SK-N-SH treated with all-trans-retinoic acid at 6 μM for 48 hours (cell line): ENCODE measurements around the gene RASA2.

Experiments
- ATAC-seq: fragments of 200-7000 bp; cut with Tn5 transposase; 3 replicates; pipeline ENCODE4 v1.9.1; 2020; ENCODE audit warnings: mild to moderate bottlenecking, moderate library complexity
- ARNTL ChIP-seq: fragments of 450-650 bp; formaldehyde crosslinking; IDR thresholded peaks from 2 replicates; pipeline ENCODE4 v1.5.0; 2020; ENCODE audit warnings: low read depth, mild to moderate bottlenecking, moderate library complexity, borderline replicate concordance
- BACH2 ChIP-seq: fragments of 250-450 bp; sonication (Bioruptor Pico); IDR thresholded peaks from 2 replicates; pipeline ENCODE4 v1.9.0; 2021; ENCODE audit warnings: mild to moderate bottlenecking, borderline replicate concordance
- CSDC2 ChIP-seq: fragments of 250-450 bp; sonication (Bioruptor Pico); IDR thresholded peaks from 2 replicates; pipeline ENCODE4 v1.5.0; 2020; ENCODE audit warnings: mild to moderate bottlenecking, moderate library complexity
- ESRRG ChIP-seq: fragments of 250-450 bp; sonication (Bioruptor Pico); IDR thresholded peaks from 2 replicates; pipeline ENCODE4 v1.6.1; 2021; ENCODE audit warnings: mild to moderate bottlenecking
- GLIS3 ChIP-seq: fragments of 250-450 bp; sonication (Bioruptor Pico); IDR thresholded peaks from 2 replicates; pipeline ENCODE4 v1.5.0; 2020; ENCODE audit warnings: mild to moderate bottlenecking, moderate library complexity
- ISL1 ChIP-seq: fragments of 250-450 bp; sonication (Bioruptor Pico); IDR thresholded peaks from 2 replicates; pipeline ENCODE4 v2.1.2; 2022; ENCODE audit warnings: mild to moderate bottlenecking, moderate library complexity
- OSR1 ChIP-seq: fragments of 250-450 bp; sonication (Bioruptor Pico); IDR thresholded peaks from 2 replicates; pipeline ENCODE4 v1.8.0; 2022; ENCODE audit warnings: moderate library complexity, mild to moderate bottlenecking, inconsistent platforms
- PPARA ChIP-seq: fragments of 250-450 bp; sonication (Bioruptor Pico); IDR thresholded peaks from 2 replicates; pipeline ENCODE4 v1.5.0; 2020; ENCODE audit warnings: mild to moderate bottlenecking, borderline replicate concordance
- RARB ChIP-seq: fragments of 250-450 bp; sonication (Bioruptor Pico); IDR thresholded peaks from 2 replicates; pipeline ENCODE4 v1.8.0; 2021; ENCODE audit warnings: mild to moderate bottlenecking, moderate library complexity
- SNAI2 ChIP-seq: fragments of 250-450 bp; sonication (Bioruptor Pico); IDR thresholded peaks from 2 replicates; pipeline ENCODE4 v1.5.0; 2020; ENCODE audit warnings: mild to moderate bottlenecking, moderate library complexity
- TCF4 ChIP-seq: fragments of 250-450 bp; sonication (Bioruptor Pico); IDR thresholded peaks from 2 replicates; pipeline ENCODE4 v1.8.0; 2021; ENCODE audit warnings: mild to moderate bottlenecking, moderate library complexity, borderline replicate concordance
- TOX ChIP-seq: fragments of 250-450 bp; sonication (Bioruptor Pico); IDR thresholded peaks from 2 replicates; pipeline ENCODE4 v1.8.0; 2021; ENCODE audit warnings: mild to moderate bottlenecking, moderate library complexity, borderline replicate concordance
- ZC3H10 ChIP-seq: fragments of 250-450 bp; sonication (Bioruptor Pico); IDR thresholded peaks from 2 replicates; pipeline ENCODE4 v1.5.1; 2021; ENCODE audit warnings: mild to moderate bottlenecking, moderate library complexity
- ZFP3 ChIP-seq: fragments of 250-450 bp; sonication (Bioruptor Pico); IDR thresholded peaks from 2 replicates; pipeline ENCODE4 v1.5.0; 2020; ENCODE audit warnings: mild to moderate bottlenecking, moderate library complexity
- ZFP30 ChIP-seq: fragments of 450-650 bp; formaldehyde crosslinking; IDR thresholded peaks from 2 replicates; pipeline ENCODE4 v1.5.0; 2022; ENCODE audit warnings: mild to moderate bottlenecking, moderate library complexity
- ZNF565 ChIP-seq: fragments of 450-650 bp; formaldehyde crosslinking; conservative IDR thresholded peaks from 2 replicates; pipeline ENCODE4 v1.5.0; 2020; ENCODE audit warnings: low read depth, mild to moderate bottlenecking, moderate library complexity
- ZNF70 ChIP-seq: fragments of 450-650 bp; formaldehyde crosslinking; IDR thresholded peaks from 2 replicates; pipeline ENCODE4 v1.5.0; 2020; ENCODE audit warnings: mild to moderate bottlenecking, moderate library complexity
- ZNF8 ChIP-seq: fragments of 450-650 bp; formaldehyde crosslinking; IDR thresholded peaks from 2 replicates; pipeline ENCODE4 v1.5.0; 2020; ENCODE audit warnings: mild to moderate bottlenecking, moderate library complexity
- TF ChIP-seq, protein P1 (sequence below): fragments of 250-450 bp; sonication (Bioruptor Pico); IDR thresholded peaks from 2 replicates; pipeline ENCODE4 v1.8.0; 2020; ENCODE audit warnings: mild to moderate bottlenecking, moderate library complexity, borderline replicate concordance
- TF ChIP-seq, protein P2 (sequence below): fragments of 250-450 bp; sonication (Bioruptor Pico); IDR thresholded peaks from 2 replicates; pipeline ENCODE4 v1.5.1; 2020; ENCODE audit warnings: low read depth, mild to moderate bottlenecking, moderate library complexity
- TF ChIP-seq, protein P3 (sequence below): fragments of 250-450 bp; sonication (Bioruptor Pico); IDR thresholded peaks from 2 replicates; pipeline ENCODE4 v1.5.0; 2020; ENCODE audit warnings: mild to moderate bottlenecking, moderate library complexity
- TF ChIP-seq, protein P4 (sequence below): fragments of 250-450 bp; sonication (Bioruptor Pico); IDR thresholded peaks from 2 replicates; pipeline ENCODE4 v1.8.0; 2021; ENCODE audit warnings: low read depth, mild to moderate bottlenecking, moderate library complexity, borderline replicate concordance

RASA2 gene

DNA sequence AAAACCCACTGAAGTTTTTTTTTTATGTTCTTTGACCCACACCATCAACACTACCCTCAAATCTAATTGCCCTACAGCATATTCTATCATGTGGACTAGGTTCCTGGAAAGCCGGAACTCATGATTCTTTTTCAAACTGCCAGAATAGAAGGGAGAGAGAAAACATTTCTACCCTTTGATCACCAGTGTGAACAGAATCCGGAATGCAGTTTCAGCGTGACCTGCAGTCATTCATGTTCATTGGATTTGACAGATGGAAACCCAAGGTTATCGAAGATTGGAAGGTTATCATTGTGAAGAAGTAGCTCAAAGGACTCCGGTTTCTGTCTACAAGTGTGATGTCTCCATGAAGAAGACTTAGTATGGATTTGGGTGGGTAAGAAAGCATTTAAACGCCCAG is 39.4 kb upstream of the RASA2 start:
- TF ChIP-seq GLIS3 (CRISPR knock-in tag) = no peak
- TF ChIP-seq, protein P1, sequence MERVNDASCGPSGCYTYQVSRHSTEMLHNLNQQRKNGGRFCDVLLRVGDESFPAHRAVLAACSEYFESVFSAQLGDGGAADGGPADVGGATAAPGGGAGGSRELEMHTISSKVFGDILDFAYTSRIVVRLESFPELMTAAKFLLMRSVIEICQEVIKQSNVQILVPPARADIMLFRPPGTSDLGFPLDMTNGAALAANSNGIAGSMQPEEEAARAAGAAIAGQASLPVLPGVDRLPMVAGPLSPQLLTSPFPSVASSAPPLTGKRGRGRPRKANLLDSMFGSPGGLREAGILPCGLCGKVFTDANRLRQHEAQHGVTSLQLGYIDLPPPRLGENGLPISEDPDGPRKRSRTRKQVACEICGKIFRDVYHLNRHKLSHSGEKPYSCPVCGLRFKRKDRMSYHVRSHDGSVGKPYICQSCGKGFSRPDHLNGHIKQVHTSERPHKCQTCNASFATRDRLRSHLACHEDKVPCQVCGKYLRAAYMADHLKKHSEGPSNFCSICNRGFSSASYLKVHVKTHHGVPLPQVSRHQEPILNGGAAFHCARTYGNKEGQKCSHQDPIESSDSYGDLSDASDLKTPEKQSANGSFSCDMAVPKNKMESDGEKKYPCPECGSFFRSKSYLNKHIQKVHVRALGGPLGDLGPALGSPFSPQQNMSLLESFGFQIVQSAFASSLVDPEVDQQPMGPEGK (CRISPR knock-in tag) = no peak
- TF ChIP-seq ISL1 (CRISPR knock-in tag) = no peak
- no peak for TF ChIP-seq OSR1
- TF ChIP-seq ZFP30 (CRISPR knock-in tag) = no peak
- no peak for TF ChIP-seq PPARA
- TF ChIP-seq, protein P2, sequence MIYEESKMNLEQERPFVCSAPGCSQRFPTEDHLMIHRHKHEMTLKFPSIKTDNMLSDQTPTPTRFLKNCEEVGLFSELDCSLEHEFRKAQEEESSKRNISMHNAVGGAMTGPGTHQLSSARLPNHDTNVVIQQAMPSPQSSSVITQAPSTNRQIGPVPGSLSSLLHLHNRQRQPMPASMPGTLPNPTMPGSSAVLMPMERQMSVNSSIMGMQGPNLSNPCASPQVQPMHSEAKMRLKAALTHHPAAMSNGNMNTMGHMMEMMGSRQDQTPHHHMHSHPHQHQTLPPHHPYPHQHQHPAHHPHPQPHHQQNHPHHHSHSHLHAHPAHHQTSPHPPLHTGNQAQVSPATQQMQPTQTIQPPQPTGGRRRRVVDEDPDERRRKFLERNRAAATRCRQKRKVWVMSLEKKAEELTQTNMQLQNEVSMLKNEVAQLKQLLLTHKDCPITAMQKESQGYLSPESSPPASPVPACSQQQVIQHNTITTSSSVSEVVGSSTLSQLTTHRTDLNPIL (CRISPR knock-in tag) = no peak
- ATAC-seq = no peak

DNA sequence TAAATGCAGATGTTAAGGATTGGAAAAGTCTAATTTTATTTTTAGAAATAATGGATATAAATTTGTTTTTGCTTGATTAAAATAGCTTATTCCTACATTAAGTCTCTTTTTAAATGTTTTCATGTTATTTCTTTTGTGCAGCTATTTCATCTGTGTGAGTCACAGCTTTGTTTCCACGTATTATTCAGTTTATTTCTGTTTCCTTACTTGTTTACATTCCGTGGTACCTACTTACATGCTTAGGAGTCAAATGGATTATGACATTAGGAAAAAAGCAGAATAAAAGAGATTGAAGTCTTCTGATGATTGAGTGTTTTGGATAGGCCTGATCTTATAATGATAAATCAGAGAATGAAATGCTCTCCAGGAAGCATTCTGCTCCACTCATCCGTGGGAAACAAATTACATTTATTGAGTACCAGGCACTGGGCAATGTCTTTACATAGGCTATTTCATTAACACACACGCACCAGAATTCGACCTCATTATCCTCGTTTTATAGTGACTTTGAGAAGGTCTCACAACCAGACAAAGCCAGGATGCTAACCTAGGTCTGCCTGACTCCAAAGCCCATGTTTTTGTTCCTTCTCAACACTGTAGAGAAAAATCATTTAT is 38.1 kb upstream of the RASA2 start:
- no peak for ATAC-seq
- TF ChIP-seq ZFP30 (CRISPR knock-in tag) (no peak), RARB (CRISPR knock-in tag) (no peak), ZNF565 (CRISPR knock-in tag) (no peak), GLIS3 (CRISPR knock-in tag) (no peak), ESRRG (CRISPR knock-in tag) (no peak), ZC3H10 (CRISPR knock-in tag) (no peak), PPARA (no peak), ZFP3 (CRISPR knock-in tag) (no peak), ZNF70 (CRISPR knock-in tag) (no peak), BACH2 (CRISPR knock-in tag) (no peak), ZNF8 (no peak), ARNTL (CRISPR knock-in tag) (no peak)
- TF ChIP-seq, protein P3, sequence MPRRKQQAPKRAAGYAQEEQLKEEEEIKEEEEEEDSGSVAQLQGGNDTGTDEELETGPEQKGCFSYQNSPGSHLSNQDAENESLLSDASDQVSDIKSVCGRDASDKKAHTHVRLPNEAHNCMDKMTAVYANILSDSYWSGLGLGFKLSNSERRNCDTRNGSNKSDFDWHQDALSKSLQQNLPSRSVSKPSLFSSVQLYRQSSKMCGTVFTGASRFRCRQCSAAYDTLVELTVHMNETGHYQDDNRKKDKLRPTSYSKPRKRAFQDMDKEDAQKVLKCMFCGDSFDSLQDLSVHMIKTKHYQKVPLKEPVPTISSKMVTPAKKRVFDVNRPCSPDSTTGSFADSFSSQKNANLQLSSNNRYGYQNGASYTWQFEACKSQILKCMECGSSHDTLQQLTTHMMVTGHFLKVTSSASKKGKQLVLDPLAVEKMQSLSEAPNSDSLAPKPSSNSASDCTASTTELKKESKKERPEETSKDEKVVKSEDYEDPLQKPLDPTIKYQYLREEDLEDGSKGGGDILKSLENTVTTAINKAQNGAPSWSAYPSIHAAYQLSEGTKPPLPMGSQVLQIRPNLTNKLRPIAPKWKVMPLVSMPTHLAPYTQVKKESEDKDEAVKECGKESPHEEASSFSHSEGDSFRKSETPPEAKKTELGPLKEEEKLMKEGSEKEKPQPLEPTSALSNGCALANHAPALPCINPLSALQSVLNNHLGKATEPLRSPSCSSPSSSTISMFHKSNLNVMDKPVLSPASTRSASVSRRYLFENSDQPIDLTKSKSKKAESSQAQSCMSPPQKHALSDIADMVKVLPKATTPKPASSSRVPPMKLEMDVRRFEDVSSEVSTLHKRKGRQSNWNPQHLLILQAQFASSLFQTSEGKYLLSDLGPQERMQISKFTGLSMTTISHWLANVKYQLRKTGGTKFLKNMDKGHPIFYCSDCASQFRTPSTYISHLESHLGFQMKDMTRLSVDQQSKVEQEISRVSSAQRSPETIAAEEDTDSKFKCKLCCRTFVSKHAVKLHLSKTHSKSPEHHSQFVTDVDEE (CRISPR knock-in tag) = no peak
- TF ChIP-seq, protein P2 (CRISPR knock-in tag) = no peak
- TF ChIP-seq, protein P4, sequence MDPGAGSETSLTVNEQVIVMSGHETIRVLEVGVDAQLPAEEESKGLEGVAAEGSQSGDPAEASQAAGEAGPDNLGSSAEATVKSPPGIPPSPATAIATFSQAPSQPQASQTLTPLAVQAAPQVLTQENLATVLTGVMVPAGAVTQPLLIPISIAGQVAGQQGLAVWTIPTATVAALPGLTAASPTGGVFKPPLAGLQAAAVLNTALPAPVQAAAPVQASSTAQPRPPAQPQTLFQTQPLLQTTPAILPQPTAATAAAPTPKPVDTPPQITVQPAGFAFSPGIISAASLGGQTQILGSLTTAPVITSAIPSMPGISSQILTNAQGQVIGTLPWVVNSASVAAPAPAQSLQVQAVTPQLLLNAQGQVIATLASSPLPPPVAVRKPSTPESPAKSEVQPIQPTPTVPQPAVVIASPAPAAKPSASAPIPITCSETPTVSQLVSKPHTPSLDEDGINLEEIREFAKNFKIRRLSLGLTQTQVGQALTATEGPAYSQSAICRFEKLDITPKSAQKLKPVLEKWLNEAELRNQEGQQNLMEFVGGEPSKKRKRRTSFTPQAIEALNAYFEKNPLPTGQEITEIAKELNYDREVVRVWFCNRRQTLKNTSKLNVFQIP = no peak

DNA sequence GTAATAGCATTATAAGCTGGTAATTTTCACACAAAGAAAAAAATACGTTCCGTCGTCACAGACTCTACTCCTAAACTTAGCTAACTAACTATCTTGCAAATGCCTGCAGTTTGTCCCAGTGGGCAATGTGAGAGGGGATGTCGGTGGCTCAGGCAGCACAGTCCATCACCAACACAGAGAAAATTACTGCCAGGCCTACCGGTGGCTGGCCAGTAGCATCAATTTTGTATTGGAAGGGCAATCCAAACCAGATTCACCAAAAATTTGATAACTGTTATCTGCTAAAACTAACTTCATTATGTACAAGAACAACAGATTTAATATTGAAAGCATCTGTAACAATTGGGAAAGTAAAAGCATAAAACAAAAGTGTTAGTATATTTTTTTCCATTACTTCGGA is 37.4 kb upstream of the RASA2 start:
- TF ChIP-seq TCF4 (CRISPR knock-in tag) (peak; percentile 69), GLIS3 (CRISPR knock-in tag) (no peak)
- ATAC-seq = no peak

DNA sequence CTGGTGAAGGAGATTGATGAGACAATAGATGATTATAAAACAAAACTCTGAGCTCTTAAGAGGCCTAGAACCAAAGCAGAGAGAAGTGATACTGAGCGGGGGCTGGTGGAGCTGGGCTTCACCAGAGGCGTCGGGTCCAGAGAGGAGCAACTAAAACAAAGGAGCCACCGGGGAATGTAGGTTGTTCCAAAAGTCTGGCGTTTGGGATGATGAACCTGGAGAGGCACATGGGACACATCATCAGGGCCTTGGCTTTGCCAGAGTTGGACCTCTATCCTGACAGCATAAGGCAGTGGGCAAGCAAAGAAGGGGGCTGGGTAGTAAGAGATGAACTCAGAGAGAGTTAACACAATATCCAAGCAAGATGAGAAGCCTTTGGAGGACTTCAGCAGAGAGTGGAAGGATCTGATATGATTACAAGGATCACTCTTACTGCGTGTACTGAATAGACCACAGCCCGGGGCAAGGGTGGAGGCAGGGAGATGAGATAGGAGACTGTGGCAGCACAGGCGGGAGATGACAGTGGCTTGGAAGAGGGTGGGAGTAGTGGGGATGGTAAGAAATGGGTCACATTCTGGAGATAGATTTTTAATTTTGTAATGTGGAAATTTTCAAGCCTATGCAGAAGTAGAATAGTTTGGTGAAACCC is 36.0 kb upstream of the RASA2 start:
- ATAC-seq = no peak
- TF ChIP-seq, protein P3 (CRISPR knock-in tag) = no peak
- TF ChIP-seq CSDC2 (CRISPR knock-in tag) (no peak), SNAI2 (no peak), TOX (CRISPR knock-in tag) (no peak), ISL1 (CRISPR knock-in tag) (no peak), ZNF8 (no peak), BACH2 (CRISPR knock-in tag) (no peak)
- TF ChIP-seq, protein P1 (CRISPR knock-in tag) = no peak
